GM13977 (cell line): ENCODE results near the gene RDH12.
"Not testable (repeated sequence)": the region's sequence is repeated elsewhere in the genome, so short reads cannot be mapped to it uniquely, and the experiment has no call there.

Source experiments
- DNase-seq: peaks from one replicate; pipeline ENCODE4 v3.0.0; 2012; ENCODE audit warnings: low spot score
- CTCF ChIP-seq: IDR thresholded peaks from 2 replicates; pipeline ENCODE4 v1.5.1; 2012; ENCODE audit warnings: mild to moderate bottlenecking, control low read depth; ENCODE audit not compliant: insufficient read depth; ENCODE audit errors: extremely low read depth, missing control alignments
- in situ Hi-C: fragments of 300-500 bp; cut with MboI; formaldehyde crosslinking; loops from one replicate; pipeline ENCODE4 v1.12.0; 2022; ENCODE audit warnings: low sequenced_read_pairs, low pct_unique_long_range_greater_than_20kb, mixed read lengths, inconsistent platforms; ENCODE audit not compliant: unreplicated experiment

Gene RDH12

GRCh38 chr14:67701492-67701891 lies at the start of gene RDH12:
Gene RDH12 (plus strand): TSS chr14:67701886. CDS start chr14:67722643, 20,757 bp downstream.
- in situ Hi-C loops, DNase-seq: not testable (repeated sequence)

GRCh38 chr14:67652189-67652588 lies 49.5 kb upstream of the RDH12 start:
- DNase-seq = no peak
- in situ Hi-C loops = no loop called here
- no peak for TF ChIP-seq CTCF

GRCh38 chr14:67653651-67654280 lies 47.9 kb upstream of the RDH12 start:
- no peak for DNase-seq
- in situ Hi-C loops = no loop called here

GRCh38 chr14:67663633-67664032 lies 38.1 kb upstream of the RDH12 start:
- in situ Hi-C loops = no loop called here
- TF ChIP-seq CTCF = no peak
- DNase-seq = no peak

More at GRCh38 chr14:67653651-67654280, 47.9 kb upstream of the RDH12 start:
- no peak for TF ChIP-seq CTCF

- DNase-seq = no peak
- in situ Hi-C loops = no loop called here
Measured at GRCh38 chr14:67665868-67666267, 35.8 kb upstream of the RDH12 start.

GRCh38 chr14:67666750-67667449 lies 34.8 kb upstream of the RDH12 start:
- DNase-seq = peak; percentile 64
- TF ChIP-seq CTCF = peak; percentile 68
- in situ Hi-C loops = no loop called here

More at GRCh38 chr14:67665868-67666267, 35.8 kb upstream of the RDH12 start:
- TF ChIP-seq CTCF = no peak

GRCh38 chr14:67668559-67668958 lies 33.1 kb upstream of the RDH12 start:
- no peak for TF ChIP-seq CTCF
- in situ Hi-C loops = no loop called here
- DNase-seq = peak; percentile 29
